Inferior parietal cortex (tissue), 1 donor: ENCODE data around the gene ANKRD50.

Experiments used
- DNase-seq: peaks from one replicate; pipeline ENCODE4 v3.0.0-alpha.2; 2016; ENCODE audit errors: extremely low spot score

ANKRD50 gene

GRCh38 chr4:124636788-124637187 lies 75.7 kb downstream of the ANKRD50 start:
- no peak for DNase-seq

DNA sequence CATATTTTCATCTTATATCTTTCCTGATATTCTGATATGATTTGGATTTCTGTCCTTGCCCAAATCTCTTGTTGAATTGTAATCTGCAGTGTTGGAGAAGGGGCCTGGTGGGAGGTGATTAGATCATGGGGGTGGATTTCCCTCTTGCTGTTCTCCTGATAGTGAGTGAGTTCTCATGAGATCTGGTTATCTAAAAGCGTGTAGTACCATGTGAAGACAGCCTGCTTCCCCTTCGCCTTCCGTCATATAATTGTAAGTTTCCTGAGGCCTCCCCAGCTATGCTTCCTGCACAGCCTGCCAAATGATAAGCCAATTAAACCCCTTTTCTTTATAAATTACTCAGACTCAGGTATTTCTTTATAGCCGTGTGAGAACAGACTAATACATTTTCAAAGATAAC lies 77.2 kb downstream of the ANKRD50 start:
- DNase-seq = no peak

DNA sequence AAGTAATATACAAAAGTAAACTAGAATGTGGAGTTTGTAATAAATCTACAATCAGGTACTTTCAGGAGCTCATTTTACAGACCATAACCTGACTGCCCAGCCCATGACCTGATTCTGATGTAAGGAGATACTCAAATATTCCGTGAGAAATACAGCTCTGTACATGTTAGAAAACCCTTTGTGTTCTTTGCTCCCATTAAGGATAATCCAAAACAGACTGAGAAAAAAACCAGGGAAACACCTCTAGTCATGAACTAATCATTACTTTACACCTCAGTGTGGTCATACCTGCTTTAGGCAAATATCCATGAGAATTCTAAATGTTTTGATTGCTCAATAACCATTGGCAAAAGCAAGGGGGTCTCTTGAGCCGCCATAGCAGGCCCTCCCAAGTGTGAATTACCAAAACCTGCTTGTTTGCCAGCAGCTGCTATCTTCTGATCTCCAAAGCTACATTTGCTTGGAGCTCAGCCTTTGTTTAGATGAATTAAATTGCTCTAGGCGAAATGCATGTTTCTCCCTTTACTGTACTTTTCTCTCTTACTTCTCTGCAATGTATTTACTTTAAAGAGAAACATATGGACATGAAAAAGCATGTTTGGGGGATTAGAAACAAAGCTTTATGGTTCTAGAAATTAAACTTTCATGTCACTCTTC lies 79.1 kb downstream of the ANKRD50 start:
- DNase-seq = no peak

- DNase-seq = no peak
Observed at GRCh38 chr4:124632439-124632838, 80.1 kb downstream of the ANKRD50 start.

- peak; percentile 9 for DNase-seq
Observed at GRCh38 chr4:124631760-124632159, 80.8 kb downstream of the ANKRD50 start.

DNA sequence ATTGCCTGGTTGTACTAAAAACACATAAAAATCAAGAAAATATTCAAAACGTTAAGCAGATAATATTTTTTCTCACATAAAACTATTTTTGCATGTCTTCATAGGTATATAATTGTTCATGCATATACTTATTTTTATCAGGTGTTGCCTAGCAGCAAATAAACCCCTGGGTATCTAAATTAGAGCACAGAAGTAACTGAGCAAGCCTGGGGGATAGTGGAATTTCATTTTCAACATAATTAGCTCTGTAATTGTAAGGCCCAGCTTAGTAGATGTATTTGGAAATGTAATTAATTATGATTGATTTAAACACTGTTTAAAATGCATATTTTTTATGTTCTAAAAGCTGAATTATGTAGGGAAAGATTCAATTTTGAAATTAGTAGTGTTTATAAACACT lies 82.9 kb downstream of the ANKRD50 start:
- DNase-seq = no peak
